ENCODE results near the gene SDK2.

- TF ChIP-seq KLF9 (tag by site-specific recombination; IDR thresholded peaks at IDR 0.05; ENCODE audit: low read depth) (no peak), CTCF (tag by site-specific recombination; IDR thresholded peaks at IDR 0.05) (no peak), ZBTB11 (tag by site-specific recombination; conservative IDR thresholded peaks at IDR 0.05; ENCODE audit: low read depth) (no peak), MYNN (tag by site-specific recombination; IDR thresholded peaks at IDR 0.05; ENCODE audit: borderline replicate concordance) (no peak)
Observed at GRCh38 chr17:73575470-73576221, 68.6 kb downstream of the SDK2 start.
